Measurements from ENCODE around the gene HIVEP3.
"Not testable (repeated sequence)": the region's sequence is repeated elsewhere in the genome, so short reads cannot be mapped to it uniquely, and the experiment has no call there.

Gene HIVEP3

GRCh38 chr1:41918450-41919043, at the start of gene HIVEP3:
Gene HIVEP3, minus strand, starts transcription at chr1:41918922.
- DNase-seq, result peak; percentile 38

- no peak for DNase-seq
These were observed 45.7 kb upstream of the HIVEP3 start for GRCh38 chr1:41964400-41964799.

- DNase-seq, result no peak
These were observed 44.9 kb upstream of the HIVEP3 start for GRCh38 chr1:41963636-41964035.

GRCh38 chr1:41958015-41958673, 39.4 kb upstream of the HIVEP3 start:
- DNase-seq, result no peak

- no peak for DNase-seq
These were observed 38.8 kb upstream of the HIVEP3 start for GRCh38 chr1:41957568-41957967.

GRCh38 chr1:41955461-41956159, 36.9 kb upstream of the HIVEP3 start:
- peak; percentile 29 for DNase-seq

- DNase-seq, result no peak
These were observed 35.8 kb upstream of the HIVEP3 start for GRCh38 chr1:41954533-41954944.

- DNase-seq, result no peak
These were observed 34.6 kb upstream of the HIVEP3 start for GRCh38 chr1:41953291-41953690.

GRCh38 chr1:41952208-41952607, 33.5 kb upstream of the HIVEP3 start:
- DNase-seq, result no peak

- DNase-seq, result not testable (repeated sequence)
These were observed 32.8 kb upstream of the HIVEP3 start for GRCh38 chr1:41951492-41951891.

- DNase-seq, result peak; percentile 26
These were observed 32.1 kb upstream of the HIVEP3 start for GRCh38 chr1:41950820-41951219.

- DNase-seq, result not testable (repeated sequence)
These were observed 27.2 kb upstream of the HIVEP3 start for GRCh38 chr1:41945946-41946345.

- no peak for DNase-seq
These were observed 25.0 kb upstream of the HIVEP3 start for GRCh38 chr1:41943717-41944116.

- no peak for DNase-seq
These were observed 23.6 kb upstream of the HIVEP3 start for GRCh38 chr1:41942278-41942677.

- DNase-seq, result no peak
These were observed 22.7 kb upstream of the HIVEP3 start for GRCh38 chr1:41941381-41941780.

- DNase-seq, result no peak
These were observed 20.5 kb upstream of the HIVEP3 start for GRCh38 chr1:41939194-41939593.

GRCh38 chr1:41936107-41936506, 17.4 kb upstream of the HIVEP3 start:
- peak; percentile 67 for DNase-seq

GRCh38 chr1:41935226-41935625, 16.5 kb upstream of the HIVEP3 start:
- no peak for DNase-seq

GRCh38 chr1:41933106-41933505, 14.4 kb upstream of the HIVEP3 start:
- DNase-seq, result peak; percentile 26

- DNase-seq, result no peak
These were observed 12.9 kb upstream of the HIVEP3 start for GRCh38 chr1:41931578-41931977.

- DNase-seq, result no peak
These were observed 8.4 kb upstream of the HIVEP3 start for GRCh38 chr1:41927118-41927517.

- DNase-seq, result no peak
These were observed 7.0 kb upstream of the HIVEP3 start for GRCh38 chr1:41925712-41926111.

GRCh38 chr1:41924911-41925310, 6.2 kb upstream of the HIVEP3 start:
- DNase-seq, result no peak

GRCh38 chr1:41921271-41921670, 2.5 kb upstream of the HIVEP3 start:
- not testable (repeated sequence) for DNase-seq
